GM12878 (cell line): ENCODE data around the gene PRR12.

Experiments used
- CBFB ChIP-seq: IDR thresholded peaks from 2 replicates; pipeline ENCODE4 v1.6.1; 2016; ENCODE audit warnings: antibody characterized with exemption, low read depth
- CEBPB ChIP-seq, 2 experiments: fragments of 150-350 bp in 1 of 2; IDR thresholded peaks; 2 replicates each; pipeline ENCODE4 v1.6.1; 2012 to 2014; ENCODE audit warnings: low read depth in 2 of 2, low read length in 2 of 2, borderline replicate concordance in 1 of 2, inconsistent platforms in 1 of 2
- CHD1 ChIP-seq: IDR thresholded peaks from 2 replicates; pipeline ENCODE4 v1.6.1; 2012; ENCODE audit warnings: low read depth, low read length, improper control_type of control experiment
- NBN ChIP-seq: fragments of 450-650 bp; IDR thresholded peaks from 2 replicates; pipeline ENCODE4 v1.6.1; 2016
- POLR2A ChIP-seq: IDR thresholded peaks from 2 replicates; pipeline ENCODE4 v1.6.1; 2011; ENCODE audit warnings: low read depth, mild to moderate bottlenecking, low read length
- RCOR1 ChIP-seq: conservative IDR thresholded peaks from 2 replicates; pipeline ENCODE4 v1.6.1; 2012; ENCODE audit warnings: low read depth, low read length, improper control_type of control experiment
- SUPT20H ChIP-seq: IDR thresholded peaks from 2 replicates; pipeline ENCODE4 v1.6.1; 2011; ENCODE audit warnings: low read depth, mild to moderate bottlenecking, low read length, moderate library complexity, borderline replicate concordance; ENCODE audit not compliant: control insufficient read depth
- YY1 ChIP-seq: IDR thresholded peaks from 2 replicates; pipeline ENCODE4 v1.6.1; 2011; ENCODE audit warnings: low read depth, mild to moderate bottlenecking, low read length
- ZNF274 ChIP-seq: IDR thresholded peaks from one replicate; pipeline ENCODE4 v1.8.0; 2011; ENCODE audit not compliant: insufficient read length, insufficient read depth
- TF ChIP-seq, protein P1 (sequence below), 3 experiments: IDR thresholded peaks in 2 of 3; conservative IDR thresholded peaks in 1 of 3; 2 replicates each; pipeline ENCODE4 v1.5.1; 2011; ENCODE audit warnings: low read depth in 3 of 3, low read length in 3 of 3, mild to moderate bottlenecking in 3 of 3, control low read depth in 2 of 3, moderate library complexity in 2 of 3, inconsistent platforms in 1 of 3, mixed read lengths in 1 of 3; ENCODE audit not compliant: control insufficient read depth in 2 of 3, insufficient read depth in 1 of 3; ENCODE audit errors: extremely low read depth in 1 of 3
- TF ChIP-seq, protein P2 (sequence below): IDR thresholded peaks from 2 replicates; pipeline ENCODE4 v1.6.1; 2012; ENCODE audit warnings: low read depth, low read length, improper control_type of control experiment
- TF ChIP-seq, protein P3 (sequence below): IDR thresholded peaks from 2 replicates; pipeline ENCODE4 v1.6.1; 2012; ENCODE audit warnings: mild to moderate bottlenecking, low read depth, low read length
- TF ChIP-seq, protein P4 (sequence below): fragments of 450-650 bp; IDR thresholded peaks from 2 replicates; pipeline ENCODE4 v1.6.1; 2014; ENCODE audit warnings: mild to moderate bottlenecking

DNA sequence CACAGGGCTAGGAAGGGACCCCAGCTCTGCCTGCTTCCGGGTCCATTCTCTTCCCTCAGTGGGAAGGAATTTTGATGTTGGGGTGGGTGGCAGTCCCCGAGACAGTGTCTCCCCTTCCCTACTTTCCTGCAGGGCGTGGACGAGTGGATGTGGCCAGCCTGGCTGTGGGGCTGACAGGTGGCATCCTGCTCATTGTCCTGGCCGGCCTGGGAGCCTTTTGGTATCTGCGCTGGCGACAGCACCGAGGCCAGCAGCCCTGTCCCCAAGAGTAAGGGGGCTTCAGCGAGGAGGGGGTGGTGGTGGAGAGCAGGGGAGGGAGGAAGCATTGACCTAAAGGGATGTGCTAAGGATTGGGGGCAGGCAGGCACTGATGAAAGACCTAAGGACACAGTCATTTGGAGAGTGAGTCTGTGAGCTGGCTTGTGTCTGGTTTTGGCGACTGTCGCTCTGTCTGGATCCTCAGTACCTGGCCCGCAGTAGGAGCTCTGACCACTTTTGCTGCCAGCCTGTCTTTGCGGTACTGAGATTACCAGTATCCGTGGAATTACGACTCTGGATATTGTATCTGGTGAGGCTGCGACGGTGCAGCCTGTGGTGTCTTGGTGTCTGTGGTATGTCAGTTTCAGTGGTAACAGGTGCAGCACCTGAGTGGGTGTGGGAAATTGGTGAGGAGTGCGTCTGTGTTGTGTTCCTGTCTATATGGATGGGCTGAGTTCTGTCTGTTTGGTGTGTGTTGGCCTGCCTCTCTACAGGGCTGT, 2.4 kb upstream of the PRR12 start:
- no peak for TF ChIP-seq CHD1
- TF ChIP-seq, protein P1, sequence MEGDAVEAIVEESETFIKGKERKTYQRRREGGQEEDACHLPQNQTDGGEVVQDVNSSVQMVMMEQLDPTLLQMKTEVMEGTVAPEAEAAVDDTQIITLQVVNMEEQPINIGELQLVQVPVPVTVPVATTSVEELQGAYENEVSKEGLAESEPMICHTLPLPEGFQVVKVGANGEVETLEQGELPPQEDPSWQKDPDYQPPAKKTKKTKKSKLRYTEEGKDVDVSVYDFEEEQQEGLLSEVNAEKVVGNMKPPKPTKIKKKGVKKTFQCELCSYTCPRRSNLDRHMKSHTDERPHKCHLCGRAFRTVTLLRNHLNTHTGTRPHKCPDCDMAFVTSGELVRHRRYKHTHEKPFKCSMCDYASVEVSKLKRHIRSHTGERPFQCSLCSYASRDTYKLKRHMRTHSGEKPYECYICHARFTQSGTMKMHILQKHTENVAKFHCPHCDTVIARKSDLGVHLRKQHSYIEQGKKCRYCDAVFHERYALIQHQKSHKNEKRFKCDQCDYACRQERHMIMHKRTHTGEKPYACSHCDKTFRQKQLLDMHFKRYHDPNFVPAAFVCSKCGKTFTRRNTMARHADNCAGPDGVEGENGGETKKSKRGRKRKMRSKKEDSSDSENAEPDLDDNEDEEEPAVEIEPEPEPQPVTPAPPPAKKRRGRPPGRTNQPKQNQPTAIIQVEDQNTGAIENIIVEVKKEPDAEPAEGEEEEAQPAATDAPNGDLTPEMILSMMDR (IDR thresholded peaks at IDR 0.05 in 2 of 3, conservative IDR thresholded peaks at IDR 0.05 in 1 of 3; ENCODE audit: control insufficient read depth in 2 of 3, extremely low read depth in 1 of 3, insufficient read depth in 1 of 3, low read depth in 3 of 3, low read length in 3 of 3) = no peak
- no peak for TF ChIP-seq ZNF274
- TF ChIP-seq NBN = no peak
- no peak for TF ChIP-seq CEBPB (IDR thresholded peaks at IDR 0.05; ENCODE audit: borderline replicate concordance in 1 of 2, low read depth in 2 of 2, low read length in 2 of 2)
- TF ChIP-seq, protein P2, sequence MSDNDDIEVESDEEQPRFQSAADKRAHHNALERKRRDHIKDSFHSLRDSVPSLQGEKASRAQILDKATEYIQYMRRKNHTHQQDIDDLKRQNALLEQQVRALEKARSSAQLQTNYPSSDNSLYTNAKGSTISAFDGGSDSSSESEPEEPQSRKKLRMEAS = no peak
- no peak for TF ChIP-seq CBFB
- TF ChIP-seq, protein P3, sequence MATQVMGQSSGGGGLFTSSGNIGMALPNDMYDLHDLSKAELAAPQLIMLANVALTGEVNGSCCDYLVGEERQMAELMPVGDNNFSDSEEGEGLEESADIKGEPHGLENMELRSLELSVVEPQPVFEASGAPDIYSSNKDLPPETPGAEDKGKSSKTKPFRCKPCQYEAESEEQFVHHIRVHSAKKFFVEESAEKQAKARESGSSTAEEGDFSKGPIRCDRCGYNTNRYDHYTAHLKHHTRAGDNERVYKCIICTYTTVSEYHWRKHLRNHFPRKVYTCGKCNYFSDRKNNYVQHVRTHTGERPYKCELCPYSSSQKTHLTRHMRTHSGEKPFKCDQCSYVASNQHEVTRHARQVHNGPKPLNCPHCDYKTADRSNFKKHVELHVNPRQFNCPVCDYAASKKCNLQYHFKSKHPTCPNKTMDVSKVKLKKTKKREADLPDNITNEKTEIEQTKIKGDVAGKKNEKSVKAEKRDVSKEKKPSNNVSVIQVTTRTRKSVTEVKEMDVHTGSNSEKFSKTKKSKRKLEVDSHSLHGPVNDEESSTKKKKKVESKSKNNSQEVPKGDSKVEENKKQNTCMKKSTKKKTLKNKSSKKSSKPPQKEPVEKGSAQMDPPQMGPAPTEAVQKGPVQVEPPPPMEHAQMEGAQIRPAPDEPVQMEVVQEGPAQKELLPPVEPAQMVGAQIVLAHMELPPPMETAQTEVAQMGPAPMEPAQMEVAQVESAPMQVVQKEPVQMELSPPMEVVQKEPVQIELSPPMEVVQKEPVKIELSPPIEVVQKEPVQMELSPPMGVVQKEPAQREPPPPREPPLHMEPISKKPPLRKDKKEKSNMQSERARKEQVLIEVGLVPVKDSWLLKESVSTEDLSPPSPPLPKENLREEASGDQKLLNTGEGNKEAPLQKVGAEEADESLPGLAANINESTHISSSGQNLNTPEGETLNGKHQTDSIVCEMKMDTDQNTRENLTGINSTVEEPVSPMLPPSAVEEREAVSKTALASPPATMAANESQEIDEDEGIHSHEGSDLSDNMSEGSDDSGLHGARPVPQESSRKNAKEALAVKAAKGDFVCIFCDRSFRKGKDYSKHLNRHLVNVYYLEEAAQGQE = no peak
- no peak for TF ChIP-seq RCOR1
- TF ChIP-seq YY1 = no peak
- no peak for TF ChIP-seq POLR2A
- TF ChIP-seq, protein P4, sequence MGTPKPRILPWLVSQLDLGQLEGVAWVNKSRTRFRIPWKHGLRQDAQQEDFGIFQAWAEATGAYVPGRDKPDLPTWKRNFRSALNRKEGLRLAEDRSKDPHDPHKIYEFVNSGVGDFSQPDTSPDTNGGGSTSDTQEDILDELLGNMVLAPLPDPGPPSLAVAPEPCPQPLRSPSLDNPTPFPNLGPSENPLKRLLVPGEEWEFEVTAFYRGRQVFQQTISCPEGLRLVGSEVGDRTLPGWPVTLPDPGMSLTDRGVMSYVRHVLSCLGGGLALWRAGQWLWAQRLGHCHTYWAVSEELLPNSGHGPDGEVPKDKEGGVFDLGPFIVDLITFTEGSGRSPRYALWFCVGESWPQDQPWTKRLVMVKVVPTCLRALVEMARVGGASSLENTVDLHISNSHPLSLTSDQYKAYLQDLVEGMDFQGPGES = no peak
- no peak for TF ChIP-seq SUPT20H
